Activated CD4-positive, alpha-beta memory T cell treated with anti-CD3 and anti-CD28 coated beads for 36 hours (primary cell): ENCODE data around the gene KRTAP20-3. TPM values are rescaled to one million over a fixed set of nuclear protein-coding genes. Genes with fewer than 3 reads are reported as not detected.

ENCODE experiments used
- CTCF ChIA-PET: fragments of 350-600 bp; sonication (Branson Sonifier 250); formaldehyde crosslinking; loops from one replicate; lab custom pipeline; 2021; ENCODE audit warnings: antibody characterized with exemption, inconsistent platforms; lab: Charles Lee
- POLR2A ChIA-PET: fragments of 350-600 bp; sonication (Branson Sonifier 250); formaldehyde crosslinking; loops from one replicate; lab custom pipeline; 2021; ENCODE audit warnings: antibody characterized with exemption; lab: Charles Lee
- DNase-seq: peaks from one replicate; pipeline ENCODE4 v3.0.0-alpha.2; 2020
- H3K27ac Mint-ChIP-seq: one replicate; pipeline ENCODE4 v1.8.0; 2021; ENCODE audit warnings: mixed read lengths
- H3K27me3 Mint-ChIP-seq: one replicate; pipeline ENCODE4 v1.8.0; 2021; ENCODE audit warnings: mixed read lengths
- H3K36me3 Mint-ChIP-seq: one replicate; pipeline ENCODE4 v1.8.0; 2021; ENCODE audit warnings: mixed read lengths
- H3K4me1 Mint-ChIP-seq: one replicate; pipeline ENCODE4 v1.8.0; 2021; ENCODE audit warnings: low read depth, mixed read lengths
- H3K4me3 Mint-ChIP-seq: one replicate; pipeline ENCODE4 v1.8.0; 2021; ENCODE audit warnings: mild to moderate bottlenecking, mixed read lengths
- H3K9me3 Mint-ChIP-seq: one replicate; pipeline ENCODE4 v1.8.0; 2021; ENCODE audit warnings: mixed read lengths
- intact Hi-C: fragments of 100-400 bp; cut with micrococcal nuclease; formaldehyde crosslinking; loops from one replicate; pipeline ENCODE4 v1.15.1; 2023
- total RNA-seq, 2 experiments: library from RNA; stranded (reverse); gene quantifications; one replicate each; pipeline ENCODE4 v1.2.3, GENCODE V29; 2021

The KRTAP20-3 gene
- total RNA-seq, 2 experiments from 2014 or later = not detected

GRCh38 chr21:30629200-30629599, 13.5 kb upstream of the KRTAP20-3 start:
- no peak for DNase-seq
- no peak overlapping the region for H3K4me3 Mint-ChIP-seq
- intact Hi-C loops = no loop called here
- no peaks in the 10 kb centered on the region for H3K36me3 Mint-ChIP-seq
- H3K27ac Mint-ChIP-seq = no peak overlapping the region
- CTCF ChIA-PET = no interaction called here
- no peaks in the 10 kb centered on the region for H3K27me3 Mint-ChIP-seq
- no peaks in the 10 kb centered on the region for H3K9me3 Mint-ChIP-seq
- H3K4me1 Mint-ChIP-seq = no peaks in the 10 kb centered on the region
- POLR2A ChIA-PET = no interaction called here

- Mint-ChIP-seq H3K4me3 (no peak within 1 kb of the TSS), H3K27ac (no peak within 1 kb of the TSS), H3K27me3 (no peaks in the 10 kb centered on the region), H3K36me3 (no peaks in the 10 kb centered on the region), H3K4me1 (no peaks in the 10 kb centered on the region), H3K9me3 (no peaks in the 10 kb centered on the region)
- intact Hi-C loops = no loop called here
- ChIA-PET CTCF (no interaction called here), POLR2A (no interaction called here)
- no peak for DNase-seq
These were observed 7.8 kb upstream of the KRTAP20-3 start, which contains the start of gene KRTAP20-2 for GRCh38 chr21:30634906-30635305. Gene KRTAP20-2 (plus strand): TSS chr21:30635206. CDS start chr21:30635264, 58 bp downstream.

DNA sequence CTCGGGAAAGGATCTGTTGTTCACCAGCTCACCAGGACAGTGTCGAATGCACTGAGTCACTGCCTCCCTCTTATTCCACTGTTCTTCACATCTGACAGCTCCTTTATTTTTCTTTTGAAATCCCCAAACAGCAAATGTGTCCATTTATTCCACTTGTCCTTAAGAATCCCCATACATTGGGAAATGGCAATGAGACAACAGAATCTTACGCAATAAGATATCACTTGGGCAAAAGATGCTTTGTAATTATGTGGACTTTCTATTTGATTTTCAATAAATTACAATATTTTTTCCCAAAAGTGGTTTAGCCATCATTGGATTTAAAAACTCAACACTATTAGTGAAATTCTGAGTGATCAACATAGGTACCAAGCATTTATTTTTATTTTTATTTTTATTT, 4.0 kb upstream of the KRTAP20-3 start:
- H3K36me3 Mint-ChIP-seq = no peaks in the 10 kb centered on the region
- no peaks in the 10 kb centered on the region for H3K9me3 Mint-ChIP-seq
- no peaks in the 10 kb centered on the region for H3K4me1 Mint-ChIP-seq
- CTCF ChIA-PET = no interaction called here
- intact Hi-C loops = no loop called here
- H3K27me3 Mint-ChIP-seq = no peaks in the 10 kb centered on the region
- no peak overlapping the region for H3K27ac Mint-ChIP-seq
- no peak overlapping the region for H3K4me3 Mint-ChIP-seq
- DNase-seq = no peak
- POLR2A ChIA-PET = no interaction called here

GRCh38 chr21:30646904-30647414, 4.3 kb downstream of the KRTAP20-3 start:
- intact Hi-C loops = no loop called here
- Mint-ChIP-seq H3K36me3 (no peaks in the 10 kb centered on the region), H3K4me1 (no peaks in the 10 kb centered on the region), H3K4me3 (no peak overlapping the region), H3K27me3 (no peaks in the 10 kb centered on the region), H3K27ac (no peak overlapping the region), H3K9me3 (no peaks in the 10 kb centered on the region)
- ChIA-PET POLR2A (no interaction called here), CTCF (no interaction called here)
- DNase-seq = no peak

GRCh38 chr21:30652891-30653290, 10.2 kb downstream of the KRTAP20-3 start:
- no peaks in the 10 kb centered on the region for H3K4me1 Mint-ChIP-seq
- no peaks in the 10 kb centered on the region for H3K9me3 Mint-ChIP-seq
- H3K27me3 Mint-ChIP-seq = peaks cover 1% of the 10 kb centered on the region
- H3K27ac Mint-ChIP-seq = no peak overlapping the region
- H3K4me3 Mint-ChIP-seq = no peak overlapping the region
- CTCF ChIA-PET = no interaction called here
- intact Hi-C loops = no loop called here
- POLR2A ChIA-PET = no interaction called here
- no peaks in the 10 kb centered on the region for H3K36me3 Mint-ChIP-seq
- no peak for DNase-seq

DNA sequence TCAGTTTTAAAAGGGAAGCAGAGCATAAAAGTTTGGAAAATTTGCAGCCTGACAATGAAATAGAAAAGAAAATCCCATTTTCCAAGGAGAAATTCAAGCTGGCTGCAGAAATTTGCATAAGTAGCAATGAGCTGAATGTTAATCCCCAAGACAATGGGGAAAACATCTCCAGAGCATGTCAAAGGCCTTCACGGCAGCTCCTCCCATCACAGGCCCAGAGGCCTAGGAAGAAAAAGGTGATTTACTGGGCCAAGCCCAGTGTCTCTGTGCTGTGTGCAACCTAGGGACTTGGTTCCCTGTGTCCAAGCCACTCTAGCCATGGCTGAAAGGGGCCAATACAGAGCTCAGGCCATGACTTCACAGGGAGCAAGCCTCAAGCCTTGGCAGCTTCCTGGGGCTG, 26.1 kb downstream of the KRTAP20-3 start:
- H3K27ac Mint-ChIP-seq = no peak overlapping the region
- POLR2A ChIA-PET = no interaction called here
- H3K27me3 Mint-ChIP-seq = peaks cover 2% of the 10 kb centered on the region
- H3K4me3 Mint-ChIP-seq = no peak overlapping the region
- no peaks in the 10 kb centered on the region for H3K36me3 Mint-ChIP-seq
- no peak for DNase-seq
- CTCF ChIA-PET = no interaction called here
- no peaks in the 10 kb centered on the region for H3K9me3 Mint-ChIP-seq
- intact Hi-C loops = no loop called here
- H3K4me1 Mint-ChIP-seq = no peaks in the 10 kb centered on the region

GRCh38 chr21:30672985-30673650, 30.5 kb downstream of the KRTAP20-3 start:
- Mint-ChIP-seq H3K4me1 (no peaks in the 10 kb centered on the region), H3K27ac (no peak overlapping the region), H3K9me3 (no peaks in the 10 kb centered on the region), H3K36me3 (no peaks in the 10 kb centered on the region), H3K4me3 (no peak overlapping the region), H3K27me3 (peaks cover 2% of the 10 kb centered on the region)
- ChIA-PET CTCF (no interaction called here), POLR2A (no interaction called here)
- DNase-seq = no peak
- intact Hi-C loops = no loop called here

DNA sequence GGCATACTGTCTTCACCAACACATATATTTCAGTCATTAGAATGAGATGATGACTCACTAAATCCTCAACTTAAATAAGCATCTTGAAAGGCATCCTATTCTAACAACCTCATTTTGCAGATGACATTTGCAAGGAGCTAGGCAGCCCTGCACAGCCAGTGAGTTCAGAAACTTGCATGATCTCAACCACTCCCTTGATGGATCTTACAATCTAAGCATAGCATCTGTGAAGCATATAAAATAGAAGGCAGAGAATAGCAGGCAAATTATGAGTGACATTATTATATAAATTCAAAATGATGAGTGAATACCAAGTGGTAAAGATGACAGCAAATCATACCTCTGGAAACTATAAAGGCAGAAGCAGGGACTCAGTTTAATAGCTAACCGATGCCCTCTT, 31.6 kb downstream of the KRTAP20-3 start:
- POLR2A ChIA-PET = no interaction called here
- H3K36me3 Mint-ChIP-seq = no peaks in the 10 kb centered on the region
- peaks cover 2% of the 10 kb centered on the region for H3K27me3 Mint-ChIP-seq
- H3K9me3 Mint-ChIP-seq = no peaks in the 10 kb centered on the region
- intact Hi-C loops = no loop called here
- no peak for DNase-seq
- CTCF ChIA-PET = no interaction called here
- no peak overlapping the region for H3K4me3 Mint-ChIP-seq
- no peak overlapping the region for H3K27ac Mint-ChIP-seq
- H3K4me1 Mint-ChIP-seq = no peaks in the 10 kb centered on the region

- intact Hi-C loops = no loop called here
- H3K36me3 Mint-ChIP-seq = no peaks in the 10 kb centered on the region
- H3K27me3 Mint-ChIP-seq = no peaks in the 10 kb centered on the region
- POLR2A ChIA-PET = no interaction called here
- no peak overlapping the region for H3K27ac Mint-ChIP-seq
- no peak overlapping the region for H3K4me3 Mint-ChIP-seq
- H3K4me1 Mint-ChIP-seq = no peaks in the 10 kb centered on the region
- CTCF ChIA-PET = no interaction called here
- DNase-seq = no peak
- H3K9me3 Mint-ChIP-seq = no peaks in the 10 kb centered on the region
These were observed 34.1 kb downstream of the KRTAP20-3 start for GRCh38 chr21:30676737-30677136.

DNA sequence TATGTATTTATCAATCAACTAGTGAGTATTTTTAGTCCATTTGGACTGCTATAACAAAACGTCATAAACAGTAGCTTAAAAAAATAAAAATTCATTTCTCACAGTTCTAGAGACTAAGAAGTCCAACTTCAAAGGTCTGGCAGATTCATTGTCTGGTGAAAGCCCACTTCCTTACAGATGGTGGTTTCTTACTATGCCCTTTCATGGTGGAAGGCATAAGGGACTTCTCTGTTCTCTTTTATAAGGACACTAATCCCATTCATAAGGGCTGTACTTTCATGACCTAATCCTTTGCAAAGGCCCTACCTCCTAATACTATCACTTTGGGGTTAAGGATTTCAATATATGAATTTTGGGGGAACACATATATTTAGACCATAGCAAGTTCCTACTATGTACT, 37.9 kb downstream of the KRTAP20-3 start:
- intact Hi-C loops = no loop called here
- DNase-seq = no peak
- ChIA-PET CTCF (no interaction called here), POLR2A (no interaction called here)
- Mint-ChIP-seq H3K4me1 (no peaks in the 10 kb centered on the region), H3K36me3 (no peaks in the 10 kb centered on the region), H3K9me3 (peaks cover 3% of the 10 kb centered on the region), H3K27ac (no peak overlapping the region), H3K27me3 (no peaks in the 10 kb centered on the region), H3K4me3 (no peak overlapping the region)

- H3K27me3 Mint-ChIP-seq = no peaks in the 10 kb centered on the region
- ChIA-PET CTCF (no interaction called here), POLR2A (no interaction called here)
- H3K9me3 Mint-ChIP-seq = peaks cover 3% of the 10 kb centered on the region
- no peak overlapping the region for H3K27ac Mint-ChIP-seq
- no peaks in the 10 kb centered on the region for H3K4me1 Mint-ChIP-seq
- intact Hi-C loops = no loop called here
- no peak for DNase-seq
- no peak overlapping the region for H3K4me3 Mint-ChIP-seq
- no peaks in the 10 kb centered on the region for H3K36me3 Mint-ChIP-seq
These were observed 41.8 kb downstream of the KRTAP20-3 start for GRCh38 chr21:30684506-30684905.

DNA sequence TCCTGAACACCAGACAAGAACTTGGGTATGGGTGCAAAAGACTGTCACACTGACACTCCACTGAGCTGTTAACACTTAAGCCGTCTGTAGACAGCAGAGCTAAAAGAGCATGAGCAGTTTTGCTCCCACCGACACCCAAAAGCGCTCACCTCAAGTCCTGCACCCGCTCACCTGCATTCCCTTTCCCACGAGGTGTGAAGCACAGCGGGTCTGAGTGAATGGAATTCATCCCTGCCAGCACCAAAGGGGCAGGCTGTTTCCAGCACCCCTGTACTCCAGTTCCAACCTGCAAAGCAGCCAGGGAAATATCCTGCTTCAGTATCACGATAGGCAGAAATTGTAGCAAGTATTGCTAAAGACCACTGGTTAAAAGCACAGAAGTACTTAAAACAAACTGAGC, 47.2 kb downstream of the KRTAP20-3 start:
- Mint-ChIP-seq H3K36me3 (no peaks in the 10 kb centered on the region), H3K9me3 (no peaks in the 10 kb centered on the region), H3K27me3 (no peaks in the 10 kb centered on the region), H3K27ac (no peak overlapping the region), H3K4me3 (no peak overlapping the region), H3K4me1 (no peaks in the 10 kb centered on the region)
- POLR2A ChIA-PET = no interaction called here
- no peak for DNase-seq
- CTCF ChIA-PET = no interaction called here
- intact Hi-C loops = no loop called here
